Measurements from ENCODE around the gene SP8.

The SP8 gene

DNA sequence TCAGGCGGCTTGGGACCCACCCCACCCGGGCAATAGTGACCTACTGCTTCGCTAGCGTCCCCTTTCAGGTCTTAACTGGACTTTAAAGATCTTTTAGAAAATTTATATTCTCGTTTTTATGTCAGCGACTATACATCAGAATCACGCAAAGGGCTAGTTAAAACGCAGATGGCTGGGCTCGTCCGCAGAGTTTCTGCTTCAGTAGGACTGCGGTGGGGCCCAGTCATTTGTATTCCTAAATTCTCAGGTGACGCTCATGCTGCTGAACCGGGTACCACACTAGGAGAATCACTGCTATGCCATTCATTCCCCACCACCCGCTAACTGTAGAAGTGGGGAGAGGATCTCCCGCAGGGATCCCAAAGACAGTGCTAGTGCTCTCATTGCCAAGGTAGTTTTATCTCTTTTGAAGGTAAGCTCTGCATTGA is 12.0 kb upstream of the SP8 start:
- no peak for DNase-seq (ENCODE audit: low read depth)
- TF ChIP-seq, protein P1, sequence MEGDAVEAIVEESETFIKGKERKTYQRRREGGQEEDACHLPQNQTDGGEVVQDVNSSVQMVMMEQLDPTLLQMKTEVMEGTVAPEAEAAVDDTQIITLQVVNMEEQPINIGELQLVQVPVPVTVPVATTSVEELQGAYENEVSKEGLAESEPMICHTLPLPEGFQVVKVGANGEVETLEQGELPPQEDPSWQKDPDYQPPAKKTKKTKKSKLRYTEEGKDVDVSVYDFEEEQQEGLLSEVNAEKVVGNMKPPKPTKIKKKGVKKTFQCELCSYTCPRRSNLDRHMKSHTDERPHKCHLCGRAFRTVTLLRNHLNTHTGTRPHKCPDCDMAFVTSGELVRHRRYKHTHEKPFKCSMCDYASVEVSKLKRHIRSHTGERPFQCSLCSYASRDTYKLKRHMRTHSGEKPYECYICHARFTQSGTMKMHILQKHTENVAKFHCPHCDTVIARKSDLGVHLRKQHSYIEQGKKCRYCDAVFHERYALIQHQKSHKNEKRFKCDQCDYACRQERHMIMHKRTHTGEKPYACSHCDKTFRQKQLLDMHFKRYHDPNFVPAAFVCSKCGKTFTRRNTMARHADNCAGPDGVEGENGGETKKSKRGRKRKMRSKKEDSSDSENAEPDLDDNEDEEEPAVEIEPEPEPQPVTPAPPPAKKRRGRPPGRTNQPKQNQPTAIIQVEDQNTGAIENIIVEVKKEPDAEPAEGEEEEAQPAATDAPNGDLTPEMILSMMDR (IDR thresholded peaks at IDR 0.05; ENCODE audit: low read depth, low read length, missing control alignments): no peak
- no peak overlapping the region for H3K4me3 ChIP-seq (ENCODE audit: low read depth, low read length)

DNA sequence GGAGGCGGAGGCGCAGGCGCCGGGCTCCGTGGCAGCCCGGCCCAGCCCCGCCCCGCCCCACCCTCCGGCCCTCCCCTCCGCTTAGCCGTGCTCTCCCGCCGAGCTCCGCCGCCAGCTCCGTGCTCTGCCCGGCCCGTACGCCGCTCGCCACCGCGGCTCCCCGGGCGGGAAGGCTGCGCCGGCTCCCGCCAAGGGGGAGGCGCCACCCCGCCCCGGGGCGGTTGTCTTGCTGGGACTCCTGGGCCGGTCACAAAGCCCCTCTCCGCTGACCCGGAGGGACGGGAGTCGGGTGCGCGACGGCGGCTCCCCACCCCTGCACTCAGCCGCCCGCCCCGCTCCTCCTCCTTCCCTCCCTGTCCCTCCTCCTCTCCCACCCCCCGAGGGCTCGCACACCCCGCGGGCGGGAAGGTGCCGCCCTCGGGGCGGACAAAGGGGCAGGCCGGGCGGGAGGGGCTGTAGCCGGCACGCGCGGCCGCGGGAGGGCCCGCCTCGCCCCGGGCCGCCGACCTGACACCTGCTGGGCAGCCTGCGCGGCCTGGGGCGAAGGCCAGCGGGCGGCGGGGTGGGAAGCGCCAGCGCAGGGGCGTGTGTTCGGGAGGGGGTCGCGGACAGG is 11.5 kb upstream of the SP8 start:
- TF ChIP-seq, protein P1 (IDR thresholded peaks at IDR 0.05; ENCODE audit: low read depth, low read length, missing control alignments): no peak
- no peak for DNase-seq (ENCODE audit: low read depth)
- peak overlapping the region; percentile 29 for H3K4me3 ChIP-seq (ENCODE audit: low read depth, low read length)

DNA sequence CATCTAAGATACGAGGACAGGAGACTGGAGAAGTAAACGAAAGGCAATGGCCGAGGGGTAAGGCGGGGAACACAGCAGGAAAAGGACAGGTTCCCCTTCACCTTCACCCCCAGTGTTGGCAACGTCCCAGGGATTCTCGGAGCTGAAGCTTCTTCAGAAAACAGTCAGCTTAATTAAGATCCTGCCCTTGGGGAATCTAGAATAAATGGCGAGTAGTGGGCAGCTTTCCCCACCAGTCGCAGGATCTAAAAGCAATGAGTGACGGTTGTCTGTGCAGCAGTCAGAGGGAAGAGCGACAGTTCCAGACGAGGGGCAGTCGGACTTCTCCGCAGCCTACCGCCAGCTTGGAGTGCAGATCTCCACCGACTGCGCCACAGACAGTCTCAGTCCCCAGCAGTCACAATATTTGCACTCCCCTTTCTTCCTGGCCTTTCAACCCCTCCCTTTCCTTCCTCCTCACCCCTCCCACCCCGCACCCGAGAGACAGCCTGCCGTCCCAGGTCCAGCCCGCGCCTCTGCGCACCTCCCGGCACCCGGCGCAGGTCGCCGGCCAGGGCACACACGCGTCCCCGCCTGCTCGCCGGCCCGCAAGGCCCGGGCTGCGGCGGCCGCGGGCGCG is 10.9 kb upstream of the SP8 start:
- H3K4me3 ChIP-seq (ENCODE audit: low read depth, low read length): peak overlapping the region; percentile 29
- no peak for DNase-seq (ENCODE audit: low read depth)
- TF ChIP-seq, protein P1 (IDR thresholded peaks at IDR 0.05; ENCODE audit: low read depth, low read length, missing control alignments): no peak

DNA sequence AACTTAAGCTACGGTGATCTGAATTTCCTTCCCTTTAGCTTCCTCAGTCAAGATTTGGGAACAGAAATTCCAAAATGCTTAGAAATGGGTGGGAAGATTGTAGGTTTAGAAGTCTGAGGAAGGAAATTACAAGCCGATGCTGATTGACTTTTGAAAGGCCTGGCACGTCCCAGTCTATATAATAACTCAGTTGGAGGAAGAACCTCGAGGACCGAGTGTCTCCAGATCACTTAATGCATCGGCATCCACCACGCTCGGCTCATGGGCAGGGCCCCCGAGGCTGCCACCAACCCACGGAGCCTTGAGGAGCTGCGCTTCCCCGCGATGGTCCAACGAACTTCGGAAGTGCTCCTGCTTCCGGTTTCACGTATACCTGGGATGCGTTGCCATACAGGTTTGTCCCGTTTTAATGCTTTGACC is 10.4 kb upstream of the SP8 start:
- TF ChIP-seq, protein P1 (IDR thresholded peaks at IDR 0.05; ENCODE audit: low read depth, low read length, missing control alignments): no peak
- no peak for DNase-seq (ENCODE audit: low read depth)
- peak overlapping the region; percentile 29 for H3K4me3 ChIP-seq (ENCODE audit: low read depth, low read length)

DNA sequence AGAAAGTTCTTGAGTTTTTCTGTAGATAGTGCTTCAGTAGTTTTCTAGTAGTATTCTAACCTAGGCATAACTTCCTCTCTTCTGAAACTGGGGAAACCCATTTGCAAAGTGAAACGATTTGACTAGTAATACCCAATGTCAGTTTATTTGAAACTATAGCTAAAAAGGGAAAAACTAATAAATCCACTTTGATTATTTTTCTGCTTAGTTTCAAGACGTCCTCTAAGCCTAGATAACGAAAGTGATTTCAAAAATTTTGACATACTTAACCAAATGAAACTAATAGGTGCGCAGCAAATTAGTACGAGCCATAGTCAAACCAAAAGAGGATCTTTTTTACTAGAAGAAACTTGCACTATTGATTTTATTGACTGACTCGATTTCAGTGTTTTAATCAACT is 9.8 kb upstream of the SP8 start:
- no peak overlapping the region for H3K4me3 ChIP-seq (ENCODE audit: low read depth, low read length)
- TF ChIP-seq, protein P1 (IDR thresholded peaks at IDR 0.05; ENCODE audit: low read depth, low read length, missing control alignments): no peak
- no peak for DNase-seq (ENCODE audit: low read depth)

DNA sequence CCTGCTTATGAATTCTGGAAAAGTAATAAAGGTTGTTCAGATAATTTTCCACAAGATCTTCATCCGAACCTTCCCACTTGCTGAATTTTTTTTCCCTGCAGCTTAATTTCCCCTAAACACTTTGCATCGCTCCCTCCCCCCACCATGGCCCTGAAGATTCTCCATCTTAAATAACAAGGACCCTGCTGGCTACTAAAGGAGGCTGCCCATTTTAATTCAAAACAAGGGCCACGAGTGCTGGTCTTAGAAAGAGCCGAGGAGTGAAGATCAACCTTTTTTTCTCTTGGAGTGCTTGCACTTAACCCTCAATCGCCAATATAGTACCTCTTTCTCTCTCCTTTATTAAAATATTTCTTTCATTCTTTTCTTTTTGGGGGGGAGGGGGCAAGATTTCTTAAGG is 9.2 kb upstream of the SP8 start:
- DNase-seq (ENCODE audit: low read depth): no peak
- H3K4me3 ChIP-seq (ENCODE audit: low read depth, low read length): no peak overlapping the region
- TF ChIP-seq, protein P1 (IDR thresholded peaks at IDR 0.05; ENCODE audit: low read depth, low read length, missing control alignments): no peak

DNA sequence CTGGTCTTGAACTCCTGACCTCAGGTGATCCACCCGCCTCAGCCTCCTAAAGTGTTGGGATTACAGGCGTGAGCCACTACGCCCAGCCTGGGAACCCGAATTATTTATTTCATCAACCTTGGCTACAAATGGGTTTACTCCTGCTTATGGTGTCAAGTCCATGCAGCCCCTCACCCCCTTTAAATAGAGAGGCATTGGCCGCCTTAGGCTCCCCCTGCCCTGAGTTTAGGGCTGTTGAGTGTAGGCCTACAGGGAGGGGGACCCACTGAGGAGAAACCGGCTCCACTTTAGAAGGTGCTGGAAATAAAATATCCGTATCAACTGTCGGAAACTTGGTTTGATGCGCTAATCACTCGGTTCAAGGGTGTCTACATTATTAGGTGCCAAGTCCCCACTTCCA is 8.7 kb upstream of the SP8 start:
- DNase-seq (ENCODE audit: low read depth): no peak
- no peak overlapping the region for H3K4me3 ChIP-seq (ENCODE audit: low read depth, low read length)
- TF ChIP-seq, protein P1 (IDR thresholded peaks at IDR 0.05; ENCODE audit: low read depth, low read length, missing control alignments): no peak
